GM21515 (cell line): ENCODE measurements around the gene ACTL6B.

Source experiments
- ATAC-seq: cut with Tn5 transposase; IDR thresholded peaks from one replicate; pipeline ENCODE4 v1.9.1; 2021; ENCODE audit not compliant: unreplicated experiment

Gene ACTL6B

DNA sequence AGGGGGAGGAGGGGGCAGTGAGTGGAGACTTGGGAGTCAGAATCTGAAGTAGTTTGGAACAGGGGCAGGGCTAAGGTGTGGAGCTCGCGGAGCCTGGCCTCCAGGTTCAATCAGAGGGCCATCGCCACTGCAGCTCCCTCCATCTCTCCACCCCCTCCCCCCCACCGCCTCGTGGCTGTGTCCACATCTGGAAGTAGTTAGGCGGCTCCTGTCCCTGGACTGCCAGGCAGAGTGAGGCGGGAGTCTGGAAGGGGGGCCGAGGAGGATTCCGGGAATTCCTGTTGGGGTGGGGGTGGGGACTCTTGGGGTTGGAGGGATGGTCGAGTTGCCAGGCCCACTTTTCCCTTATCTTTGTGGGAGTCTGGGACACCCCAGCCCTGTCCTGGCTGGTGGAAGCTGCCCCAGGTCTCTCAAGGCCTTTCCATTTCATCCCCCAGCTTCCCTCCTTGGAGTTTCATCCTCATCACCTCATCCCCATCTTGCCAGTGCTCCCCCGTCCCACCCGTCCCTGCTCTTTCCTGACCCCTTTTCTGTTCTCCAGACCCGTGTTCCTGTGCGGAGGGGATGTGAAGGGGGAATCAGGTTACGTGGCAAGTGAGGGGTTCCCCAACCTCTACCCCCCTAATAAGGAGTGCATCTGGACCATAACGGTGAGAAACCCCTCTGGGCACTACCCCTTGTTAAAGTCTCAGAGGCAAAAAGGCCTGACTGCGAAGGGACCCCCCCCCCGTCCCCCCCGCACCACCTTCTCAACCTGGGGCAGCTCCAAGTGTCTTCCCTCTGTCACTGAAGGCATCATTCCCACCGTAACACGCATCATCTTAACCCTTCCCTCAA is 53.1 kb downstream of the ACTL6B start:
- ATAC-seq: no peak

DNA sequence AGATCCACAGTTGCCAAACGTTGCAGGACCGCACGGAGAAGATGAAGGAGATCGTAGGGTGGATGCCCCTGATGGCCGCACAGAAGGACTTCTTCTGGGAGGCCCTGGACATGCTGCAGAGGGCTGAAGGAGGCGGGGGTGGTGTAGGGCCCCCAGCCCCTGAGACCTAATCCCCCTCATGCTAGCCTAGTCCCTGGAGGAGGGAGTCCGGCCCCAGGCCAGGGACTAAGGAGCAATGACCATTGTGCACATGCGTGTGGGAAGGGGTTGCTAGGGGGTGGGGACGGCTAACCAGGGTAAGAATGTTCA is 55.6 kb downstream of the ACTL6B start:
- no peak for ATAC-seq

DNA sequence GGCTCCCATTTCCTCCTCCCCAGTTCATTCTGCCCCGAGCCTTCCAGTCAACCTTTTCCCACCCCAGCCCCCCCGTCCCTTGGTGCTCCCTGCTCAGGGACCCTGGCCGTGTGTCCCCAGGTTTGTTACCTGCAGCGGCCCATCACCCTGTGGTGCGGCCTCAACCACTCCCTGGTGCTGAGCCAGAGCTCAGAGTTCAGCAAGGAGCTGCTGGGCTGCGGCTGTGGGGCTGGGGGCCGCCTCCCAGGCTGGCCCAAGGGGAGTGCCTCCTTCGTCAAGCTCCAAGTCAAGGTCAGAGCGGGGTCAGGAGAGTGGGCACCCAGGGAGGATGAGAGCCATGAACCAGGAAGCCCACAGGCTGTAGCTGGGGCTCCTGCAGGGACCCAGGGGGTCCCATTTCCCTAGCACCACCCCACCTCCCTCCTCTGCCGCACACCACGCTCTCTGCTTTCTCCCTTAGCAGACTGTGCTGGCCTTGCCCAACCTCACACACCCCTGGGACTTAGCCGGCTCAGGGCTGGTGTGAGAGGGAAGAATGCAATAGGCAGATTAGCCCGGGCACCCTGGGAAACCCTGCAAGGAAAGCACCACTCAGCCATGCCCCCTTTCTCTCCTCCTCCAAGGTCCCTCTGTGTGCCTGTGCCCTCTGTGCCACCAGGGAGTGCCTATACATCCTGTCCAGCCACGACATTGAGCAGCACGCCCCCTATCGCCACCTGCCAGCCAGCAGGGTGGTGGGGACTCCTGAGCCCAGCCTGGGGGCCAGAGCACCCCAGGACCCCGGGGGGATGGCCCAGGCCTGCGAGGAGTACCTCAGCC is 56.1 kb downstream of the ACTL6B start:
- ATAC-seq: no peak

- ATAC-seq: no peak
Observed at GRCh38 chr7:100598425-100598824, 57.8 kb downstream of the ACTL6B start.

DNA sequence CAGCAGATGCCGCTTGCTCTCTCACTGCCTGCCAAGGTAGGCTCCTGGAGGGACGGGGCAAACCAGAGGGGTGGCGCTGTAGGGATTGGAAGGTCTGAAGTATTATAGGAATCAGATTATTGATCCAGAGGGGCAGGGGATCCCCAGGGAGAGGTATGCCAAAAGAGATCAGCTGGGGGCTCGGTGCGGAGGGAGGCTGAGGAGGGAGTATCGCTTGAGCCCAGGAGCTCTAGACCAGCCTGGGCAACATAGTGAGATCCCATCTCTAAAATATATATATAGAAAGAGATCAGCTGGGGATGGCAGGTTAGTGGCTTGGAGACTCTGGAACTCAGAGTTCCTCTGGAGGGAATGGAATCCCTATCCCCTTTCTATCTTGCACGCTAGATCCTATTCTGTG is 61.1 kb downstream of the ACTL6B start:
- no peak for ATAC-seq
